IMR-90 (cell line): Measurements from ENCODE around the gene C1orf141. TPM values are rescaled to one million over a fixed set of nuclear protein-coding genes. Genes with fewer than 3 reads are reported as not detected.

Source experiments
- ATAC-seq: fragments of 200-7000 bp; cut with Tn5 transposase; 2 replicates; pipeline ENCODE4 v1.9.1; 2020; ENCODE audit warnings: low read depth, mild to moderate bottlenecking, moderate library complexity
- BruUV-seq: library from RNA; stranded (reverse); fragments of 400-500 nt; replicated peaks from 2 replicates; lab custom pipeline; 2021; lab: Mats Ljungman, UMichigan
- CTCF ChIA-PET: fragments of 300-600 bp; formaldehyde crosslinking; extraction: SDS; loops from one replicate; lab custom pipeline; 2021; ENCODE audit warnings: antibody characterized with exemption; lab: Yijun Ruan, JAX
- POLR2A ChIA-PET: fragments of 300-600 bp; sonication (Branson Sonifier 250); formaldehyde crosslinking; loops from one replicate; lab custom pipeline; 2022; ENCODE audit warnings: antibody characterized with exemption; ENCODE audit not compliant: unreplicated experiment; lab: Charles Lee
- DNase-seq: peaks from one replicate; pipeline ENCODE4 v3.0.0; 2013
- H2AFZ ChIP-seq: replicated peaks from 2 replicates; pipeline ENCODE3; 2013; ENCODE audit warnings: low read length, mild to moderate bottlenecking; ENCODE audit not compliant: poor library complexity
- H2AK5ac ChIP-seq: 2 replicates; pipeline ENCODE4 v1.6.1; 2013; ENCODE audit warnings: low read depth, low read length, inconsistent platforms
- H2AK9ac ChIP-seq: replicated peaks from 2 replicates; pipeline ENCODE3; 2013; ENCODE audit warnings: mild to moderate bottlenecking, low read depth, low read length, moderate library complexity; ENCODE audit not compliant: poor library complexity
- H2BK120ac ChIP-seq: 2 replicates; pipeline ENCODE4 v1.6.1; 2013; ENCODE audit warnings: low read depth, low read length, inconsistent platforms
- H2BK15ac ChIP-seq: 3 replicates; pipeline ENCODE4 v1.6.1; 2013; ENCODE audit warnings: low read depth, low read length, inconsistent platforms
- H2BK20ac ChIP-seq: 2 replicates; pipeline ENCODE4 v1.6.1; 2013; ENCODE audit warnings: low read depth, mild to moderate bottlenecking, inconsistent platforms, low read length, moderate library complexity
- H2BK5ac ChIP-seq: 2 replicates; pipeline ENCODE4 v1.6.1; 2013; ENCODE audit warnings: mild to moderate bottlenecking, low read depth, low read length, inconsistent platforms; ENCODE audit not compliant: poor library complexity, severe bottlenecking
- H3K14ac ChIP-seq: replicated peaks from 2 replicates; pipeline ENCODE4 v1.6.1; 2013; ENCODE audit warnings: low read depth, low read length, inconsistent platforms
- H3K18ac ChIP-seq: 2 replicates; pipeline ENCODE4 v1.6.1; 2013; ENCODE audit warnings: low read depth, low read length, control low read depth
- H3K23ac ChIP-seq: 2 replicates; pipeline ENCODE4 v1.6.1; 2013; ENCODE audit warnings: low read depth, low read length, inconsistent platforms
- H3K27ac ChIP-seq: 2 replicates; pipeline ENCODE4 v1.5.1; 2013; ENCODE audit warnings: mild to moderate bottlenecking, control low read depth, low read length; ENCODE audit not compliant: insufficient read depth
- H3K27me3 ChIP-seq: 2 replicates; pipeline ENCODE4 v1.6.1; 2013; ENCODE audit warnings: low read length; ENCODE audit not compliant: control insufficient read depth, insufficient read depth
- H3K36me3 ChIP-seq: 2 replicates; pipeline ENCODE4 v1.6.1; 2013; ENCODE audit warnings: low read length, mixed read lengths; ENCODE audit not compliant: control insufficient read depth, insufficient read depth
- H3K4ac ChIP-seq: 2 replicates; pipeline ENCODE4 v1.6.1; 2013; ENCODE audit warnings: low read depth, low read length, inconsistent platforms
- H3K4me1 ChIP-seq: 2 replicates; pipeline ENCODE4 v1.6.1; 2013; ENCODE audit warnings: low read length, mixed read lengths; ENCODE audit not compliant: control insufficient read depth, insufficient read depth
- H3K4me2 ChIP-seq: 2 replicates; pipeline ENCODE4 v1.6.1; 2013; ENCODE audit warnings: low read depth, mild to moderate bottlenecking, control low read depth, low read length, moderate library complexity
- H3K4me3 ChIP-seq: 2 replicates; pipeline ENCODE4 v1.5.1; 2013; ENCODE audit warnings: low read depth, mild to moderate bottlenecking, control low read depth, low read length, moderate library complexity; ENCODE audit not compliant: insufficient read depth
- H3K56ac ChIP-seq: 2 replicates; pipeline ENCODE4 v1.6.1; 2013; ENCODE audit warnings: low read length, inconsistent platforms; ENCODE audit not compliant: insufficient read depth; ENCODE audit errors: extremely low read depth
- H3K79me1 ChIP-seq, 2 experiments: 2 replicates each; pipeline ENCODE4 v1.6.1; 2013; ENCODE audit warnings: low read length in 2 of 2, inconsistent platforms in 1 of 2, low read depth in 1 of 2
- H3K9ac ChIP-seq: 2 replicates; pipeline ENCODE4 v1.6.1; 2013; ENCODE audit warnings: low read depth, low read length, control low read depth
- H3K9me1 ChIP-seq: 2 replicates; pipeline ENCODE4 v1.6.1; 2013; ENCODE audit warnings: low read length, inconsistent platforms; ENCODE audit not compliant: insufficient read depth
- H3K9me3 ChIP-seq: 2 replicates; pipeline ENCODE4 v1.6.1; 2013; ENCODE audit warnings: low read length; ENCODE audit not compliant: control insufficient read depth, insufficient read depth
- H4K20me1 ChIP-seq: 2 replicates; pipeline ENCODE4 v1.6.1; 2013; ENCODE audit warnings: low read length, inconsistent platforms; ENCODE audit not compliant: insufficient read depth
- H4K5ac ChIP-seq: 2 replicates; pipeline ENCODE4 v1.6.1; 2013; ENCODE audit warnings: mild to moderate bottlenecking, low read depth, low read length, control low read depth
- H4K8ac ChIP-seq, 2 experiments: 2 replicates each; pipeline ENCODE4 v1.6.1; 2013; ENCODE audit warnings: low read depth in 2 of 2, low read length in 2 of 2, control low read depth in 1 of 2, inconsistent platforms in 1 of 2
- H4K91ac ChIP-seq: 2 replicates; pipeline ENCODE4 v1.6.1; 2013; ENCODE audit warnings: low read depth, low read length, inconsistent platforms; ENCODE audit not compliant: insufficient read depth
- FOS ChIP-seq: fragments of 150-350 bp; IDR thresholded peaks from 2 replicates; pipeline ENCODE4 v1.6.1; 2016; ENCODE audit warnings: low read depth, low read length
- MAFK ChIP-seq: IDR thresholded peaks from 2 replicates; pipeline ENCODE4 v1.6.1; 2012; ENCODE audit warnings: low read depth, low read length, improper control_type of control experiment
- WGBS, 2 experiments: methylation state at CpG; one replicate each; pipeline versions ENCODE4 v1.1.5 to v1.1.7; 2013; ENCODE audit warnings: missing lambda C conversion rate in 2 of 2; ENCODE audit not compliant: insufficient read length in 1 of 2; ENCODE audit errors: extremely low coverage in 2 of 2; 5-methylcytosine and 5-hydroxymethylcytosine counted together
- dilution Hi-C: fragments of 300-500 bp; cut with HindIII; formaldehyde crosslinking; loops from one replicate; pipeline ENCODE4 v1.14.3; 2018; ENCODE audit warnings: low sequenced_read_pairs; ENCODE audit not compliant: unreplicated experiment
- in situ Hi-C: fragments of 300-500 bp; cut with MboI; formaldehyde crosslinking; loops from 3 replicates; pipeline ENCODE4 v1.14.3; 2019; ENCODE audit warnings: low sequenced_read_pairs, inconsistent platforms, mixed read lengths
- intact Hi-C: fragments of 100-400 bp; cut with micrococcal nuclease; formaldehyde crosslinking; loops from 2 replicates; pipeline ENCODE4 v1.10.0; 2022
- polyA plus RNA-seq, 3 experiments: library from polyadenylated mRNA; depleted of rRNA; stranded (reverse); fragments of >200 nt; gene quantifications; 2 replicates each; pipeline ENCODE4 v1.2.3, GENCODE V29; 2012; ENCODE audit warnings: low replicate concordance in 1 of 3
- total RNA-seq: library from RNA; depleted of rRNA; stranded (reverse); fragments of >200 nt; gene quantifications from 2 replicates; pipeline ENCODE4 v1.2.3, GENCODE V29; 2012
- TF ChIP-seq, protein P1 (sequence below): fragments of 150-350 bp; IDR thresholded peaks from 2 replicates; pipeline ENCODE4 v1.6.1; 2016; ENCODE audit warnings: low read depth, mild to moderate bottlenecking, low read length, moderate library complexity, borderline replicate concordance

Gene C1orf141
- total and polyA plus RNA-seq, 2 of the 4 experiments (the other 2 are of a cell fraction), result not detected

DNA sequence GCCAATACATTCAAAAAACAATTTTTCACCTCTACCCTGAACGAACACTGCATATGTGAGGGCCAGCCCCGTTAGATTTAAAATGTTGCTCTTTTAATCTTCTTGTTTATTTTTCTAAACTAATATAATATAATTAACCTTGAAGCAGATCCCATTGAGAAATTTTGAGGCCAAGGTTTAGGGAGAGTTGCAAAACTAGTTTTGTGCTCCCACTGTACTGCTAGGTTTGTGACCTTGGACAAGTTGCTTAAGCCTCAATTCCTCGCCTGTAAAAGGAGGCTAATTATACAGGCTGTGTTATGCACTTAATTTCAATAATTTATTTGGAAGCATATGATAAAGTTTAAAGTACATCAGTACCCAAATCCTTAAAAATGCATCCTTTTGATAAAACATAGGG lies 35.2 kb upstream of the C1orf141 start:
- no peaks in the 10 kb centered on the region for H3K36me3 ChIP-seq
- CTCF ChIA-PET, result interaction anchor here (1.7 kb wide), 1 partner anchor 20 kb away, joined by 4 read pairs; no protein-coding TSS in a partner anchor
- no peak overlapping the region for H3K4me2 ChIP-seq
- BruUV-seq, result no TSS peak
- no peak overlapping the region for H3K56ac ChIP-seq
- POLR2A ChIA-PET, result no interaction called here
- in situ Hi-C loops (no loop called here), intact Hi-C loops (no loop called here), dilution Hi-C loops (no loop called here)
- no peak overlapping the region for H2AK5ac ChIP-seq
- no peaks in the 10 kb centered on the region for H3K79me1 ChIP-seq
- no peak overlapping the region for H2AFZ ChIP-seq
- H2BK15ac ChIP-seq, result no peak overlapping the region
- no peak overlapping the region for H3K4me3 ChIP-seq
- no peaks in the 10 kb centered on the region for H3K4me1 ChIP-seq
- no peak overlapping the region for H3K9ac ChIP-seq
- no peak overlapping the region for H2BK5ac ChIP-seq
- no peak for DNase-seq
- no peak overlapping the region for H3K14ac ChIP-seq
- no peak overlapping the region for H3K23ac ChIP-seq
- H3K9me3 ChIP-seq, result no peaks in the 10 kb centered on the region
- H3K27ac ChIP-seq, result no peak overlapping the region
- ATAC-seq, result no peak
- no peak overlapping the region for H4K91ac ChIP-seq
- H3K4ac ChIP-seq, result no peak overlapping the region
- no peak overlapping the region for H3K18ac ChIP-seq
- H4K8ac ChIP-seq, result no peak overlapping the region
- H4K5ac ChIP-seq, result no peak overlapping the region
- H2BK20ac ChIP-seq, result no peak overlapping the region
- H2BK120ac ChIP-seq, result no peak overlapping the region
- whole genome bisulfite sequencing, 2 experiments, result no CpG with 5 or more reads among the region's 3 CpGs
- TF ChIP-seq MAFK (no peak), FOS (no peak)
- TF ChIP-seq, protein P1, sequence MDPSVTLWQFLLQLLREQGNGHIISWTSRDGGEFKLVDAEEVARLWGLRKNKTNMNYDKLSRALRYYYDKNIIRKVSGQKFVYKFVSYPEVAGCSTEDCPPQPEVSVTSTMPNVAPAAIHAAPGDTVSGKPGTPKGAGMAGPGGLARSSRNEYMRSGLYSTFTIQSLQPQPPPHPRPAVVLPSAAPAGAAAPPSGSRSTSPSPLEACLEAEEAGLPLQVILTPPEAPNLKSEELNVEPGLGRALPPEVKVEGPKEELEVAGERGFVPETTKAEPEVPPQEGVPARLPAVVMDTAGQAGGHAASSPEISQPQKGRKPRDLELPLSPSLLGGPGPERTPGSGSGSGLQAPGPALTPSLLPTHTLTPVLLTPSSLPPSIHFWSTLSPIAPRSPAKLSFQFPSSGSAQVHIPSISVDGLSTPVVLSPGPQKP, result no peak
- no peak overlapping the region for H2AK9ac ChIP-seq
- no peaks in the 10 kb centered on the region for H3K9me1 ChIP-seq
- no peaks in the 10 kb centered on the region for H4K20me1 ChIP-seq
- peaks cover 10% of the 10 kb centered on the region for H3K27me3 ChIP-seq
